SK-N-SH (cell line): Measurements from ENCODE around the gene PTK6. TPM values are rescaled to one million over a fixed set of nuclear protein-coding genes. Genes with fewer than 3 reads are reported as not detected.

Experiments used
- CTCF ChIA-PET: fragments of 300-600, 350-600 bp; formaldehyde crosslinking; extraction: SDS; loops from one replicate; lab custom pipeline; 2021; lab: Yijun Ruan, JAX
- POLR2A ChIA-PET: fragments of 350-600 bp; sonication (Branson Sonifier 250); formaldehyde crosslinking; extraction: SDS; loops from one replicate; lab custom pipeline; 2020; ENCODE audit warnings: antibody characterized with exemption, inconsistent platforms; lab: Yijun Ruan, JAX
- DNase-seq: peaks from one replicate; pipeline ENCODE4 v3.0.0; 2012
- H2AFZ ChIP-seq: fragments of 200-600 bp; sonication (generic); 2 replicates; pipeline ENCODE4 v1.8.1; 2016; ENCODE audit warnings: antibody characterized with exemption, mild to moderate bottlenecking, low read depth
- H3F3A ChIP-seq: fragments of 200-600 bp; sonication (generic); replicated peaks from 2 replicates; pipeline ENCODE3; 2016; ENCODE audit warnings: antibody characterized with exemption, mild to moderate bottlenecking; ENCODE audit not compliant: insufficient read depth
- H3K27ac ChIP-seq, 2 experiments: fragments of 200-500 bp in 1 of 2; fragments of 200-600 bp in 1 of 2; sonication (Bioruptor generic) in 1 of 2; sonication (generic), shearing (Covaris generic) in 1 of 2; 2 replicates each; pipeline versions ENCODE4 v1.5.1 to v1.6.1; 2014 to 2016; ENCODE audit warnings: low read depth in 2 of 2, inconsistent platforms in 1 of 2, low read length in 1 of 2, mild to moderate bottlenecking in 1 of 2, mixed read lengths in 1 of 2
- H3K27me3 ChIP-seq: fragments of 200-600 bp; sonication (generic), shearing (Covaris generic); 2 replicates; pipeline ENCODE4 v1.6.1; 2016; ENCODE audit warnings: mixed run types; ENCODE audit not compliant: insufficient read depth
- H3K36me3 ChIP-seq, 2 experiments: fragments of 200-500 bp in 1 of 2; fragments of 200-600 bp in 1 of 2; sonication (Bioruptor generic) in 1 of 2; sonication (generic) in 1 of 2; replicated peaks in 1 of 2; 2 replicates each; pipeline versions ENCODE3 to v1.5.1; 2014 to 2016; ENCODE audit warnings: low read length in 1 of 2, mild to moderate bottlenecking in 1 of 2; ENCODE audit not compliant: insufficient read depth in 2 of 2, control insufficient read depth in 1 of 2
- H3K4me1 ChIP-seq, 2 experiments: fragments of 200-500 bp in 1 of 2; fragments of 200-600 bp in 1 of 2; sonication (Bioruptor generic) in 1 of 2; sonication (generic), shearing (Covaris generic) in 1 of 2; 2 replicates each; pipeline versions ENCODE4 v1.5.1 to v1.6.1; 2014 to 2016; ENCODE audit warnings: low read depth in 1 of 2, low read length in 1 of 2, mixed run types in 1 of 2; ENCODE audit not compliant: insufficient read depth in 2 of 2, control insufficient read depth in 1 of 2
- H3K4me2 ChIP-seq: fragments of 200-600 bp; sonication (generic), shearing (Covaris generic); 2 replicates; pipeline ENCODE4 v1.6.1; 2017; ENCODE audit warnings: mixed run types
- H3K4me3 ChIP-seq, 2 experiments: fragments of 200-500 bp in 1 of 2; fragments of 200-600 bp in 1 of 2; sonication (Bioruptor generic) in 1 of 2; sonication (generic), shearing (Covaris generic) in 1 of 2; 2 replicates each; pipeline versions ENCODE4 v1.5.1 to v1.8.1; 2014 to 2016; ENCODE audit warnings: low read depth in 2 of 2, inconsistent platforms in 1 of 2, low read length in 1 of 2, mild to moderate bottlenecking in 1 of 2, mixed read lengths in 1 of 2, moderate library complexity in 1 of 2
- H3K79me2 ChIP-seq: fragments of 200-600 bp; sonication (generic); 2 replicates; pipeline ENCODE4 v1.8.1; 2017; ENCODE audit warnings: mild to moderate bottlenecking; ENCODE audit not compliant: insufficient read depth
- H3K9ac ChIP-seq: fragments of 200-600 bp; sonication (generic); 2 replicates; pipeline ENCODE4 v1.6.1; 2017; ENCODE audit warnings: mixed run types
- H3K9me2 ChIP-seq: fragments of 200-600 bp; sonication (generic); 2 replicates; pipeline ENCODE4 v1.6.1; 2017; ENCODE audit warnings: mixed run types
- H3K9me3 ChIP-seq: fragments of 200-600 bp; sonication (generic); 2 replicates; pipeline ENCODE4 v1.6.1; 2017; ENCODE audit warnings: mixed run types, mild to moderate bottlenecking, moderate library complexity
- H4K20me1 ChIP-seq: fragments of 200-600 bp; sonication (generic); 2 replicates; pipeline ENCODE4 v1.6.1; 2017; ENCODE audit warnings: mild to moderate bottlenecking, mixed run types; ENCODE audit not compliant: insufficient read depth
- ELF1 ChIP-seq: IDR thresholded peaks from 2 replicates; pipeline ENCODE4 v1.4.0; 2012
- EZH2phosphoT487 ChIP-seq: fragments of 200-600 bp; sonication (generic); IDR thresholded peaks from 2 replicates; pipeline ENCODE4 v1.6.1; 2017; ENCODE audit warnings: low read depth, mixed run types, mild to moderate bottlenecking, antibody characterized with exemption, moderate library complexity, borderline replicate concordance
- FOSL2 ChIP-seq: IDR thresholded peaks from 2 replicates; pipeline ENCODE4 v1.4.0; 2012; ENCODE audit warnings: low read depth, mild to moderate bottlenecking, moderate library complexity, borderline replicate concordance
- FOXJ3 ChIP-seq: sonication (generic); formaldehyde crosslinking; IDR thresholded peaks from 2 replicates; pipeline ENCODE4 v1.5.1; 2020; ENCODE audit warnings: mild to moderate bottlenecking, missing genetic modification reagents
- GATA2 ChIP-seq: sonication (generic); formaldehyde crosslinking; IDR thresholded peaks from 2 replicates; pipeline ENCODE4 v1.5.0; 2020; ENCODE audit warnings: mild to moderate bottlenecking, missing genetic modification reagents
- IRF3 ChIP-seq: fragments of 150-350 bp; IDR thresholded peaks from 2 replicates; pipeline ENCODE4 v1.6.1; 2016; ENCODE audit warnings: mild to moderate bottlenecking, low read depth, low read length
- MEF2A ChIP-seq: IDR thresholded peaks from 2 replicates; pipeline ENCODE4 v1.4.0; 2012; ENCODE audit warnings: low read depth, borderline replicate concordance
- NFIC ChIP-seq: IDR thresholded peaks from 2 replicates; pipeline ENCODE4 v1.4.0; 2012; ENCODE audit warnings: borderline replicate concordance
- NRF1 ChIP-seq: IDR thresholded peaks from 2 replicates; pipeline ENCODE4 v1.6.1; 2012; ENCODE audit warnings: low read depth, mild to moderate bottlenecking, low read length
- POLR2AphosphoS5 ChIP-seq: IDR thresholded peaks from 2 replicates; pipeline ENCODE4 v1.6.1; 2012; ENCODE audit warnings: low read depth, low read length
- RCOR1 ChIP-seq: fragments of 150-350 bp; IDR thresholded peaks from 2 replicates; pipeline ENCODE4 v1.6.1; 2017; ENCODE audit warnings: antibody characterized with exemption, low read length
- ZBTB33 ChIP-seq: IDR thresholded peaks from 2 replicates; pipeline ENCODE4 v1.4.0; 2012; ENCODE audit warnings: low read depth, borderline replicate concordance
- WGBS: methylation state at CpG from one replicate; pipeline ENCODE4 v1.1.6; 2017; ENCODE audit warnings: low lambda C conversion rate; 5-methylcytosine and 5-hydroxymethylcytosine counted together
- polyA plus RNA-seq, 3 experiments: library from polyadenylated mRNA; depleted of rRNA; stranded (reverse); fragments of >200 nt; gene quantifications; 2 replicates each; pipeline ENCODE4 v1.2.3, GENCODE V29; 2012
- TF ChIP-seq, protein P1 (sequence below): IDR thresholded peaks from 2 replicates; pipeline ENCODE4; 2012

The PTK6 gene
- polyA plus RNA-seq, 1 of the 3 experiments (the other 2 are of a cell fraction): 0.07 TPM

GRCh38 chr20:63546956-63547724 lies 10.0 kb upstream of the PTK6 start:
- Histone ChIP-seq H3K36me3 (no peaks in the 10 kb centered on the region), H2AFZ (no peak overlapping the region), H3K4me1 (no peaks in the 10 kb centered on the region; a peak in 1 of 4 replicates), H3K9me2 (no peaks in the 10 kb centered on the region), H3K27me3 (no peaks in the 10 kb centered on the region), H4K20me1 (no peaks in the 10 kb centered on the region), H3K9me3 (no peaks in the 10 kb centered on the region), H3K4me3 (no peak overlapping the region), H3F3A (peaks cover 3% of the 10 kb centered on the region), H3K9ac (no peak overlapping the region), H3K79me2 (no peaks in the 10 kb centered on the region), H3K27ac (no peak overlapping the region)
- WGBS: 83% methylated on average over 31 of the region's 58 CpGs
- ChIA-PET CTCF (interaction anchor here (1.0 to 8.2 kb wide), 2 partner anchors 8 to 12 kb away, joined by 3 to 66 read pairs; partner anchors contain the start of gene PTK6), POLR2A (no interaction called here)
- TF ChIP-seq RCOR1 (no peak), POLR2AphosphoS5 (no peak), IRF3 (no peak), NFIC (no peak), NRF1 (no peak), ELF1 (no peak), GATA2 (CRISPR knock-in tag) (no peak), ZBTB33 (no peak), FOXJ3 (CRISPR knock-in tag) (no peak), EZH2phosphoT487 (no peak), MEF2A (no peak), FOSL2 (no peak)
- TF ChIP-seq, protein P1, sequence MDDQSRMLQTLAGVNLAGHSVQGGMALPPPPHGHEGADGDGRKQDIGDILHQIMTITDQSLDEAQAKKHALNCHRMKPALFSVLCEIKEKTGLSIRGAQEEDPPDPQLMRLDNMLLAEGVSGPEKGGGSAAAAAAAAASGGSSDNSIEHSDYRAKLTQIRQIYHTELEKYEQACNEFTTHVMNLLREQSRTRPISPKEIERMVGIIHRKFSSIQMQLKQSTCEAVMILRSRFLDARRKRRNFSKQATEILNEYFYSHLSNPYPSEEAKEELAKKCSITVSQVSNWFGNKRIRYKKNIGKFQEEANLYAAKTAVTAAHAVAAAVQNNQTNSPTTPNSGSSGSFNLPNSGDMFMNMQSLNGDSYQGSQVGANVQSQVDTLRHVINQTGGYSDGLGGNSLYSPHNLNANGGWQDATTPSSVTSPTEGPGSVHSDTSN: no peak
- TF ChIP-seq, all 33 proteins: peak for 0
- no peak for DNase-seq
- H3K4me2 ChIP-seq: no peak overlapping the region
